Measurements from ENCODE around the gene DRC3. TPM values are rescaled to one million over a fixed set of nuclear protein-coding genes. Genes with fewer than 3 reads are reported as not detected.

Gene DRC3
- total RNA-seq, 4 donors from 2014 or later: 0.71 to 4.2 (median 1.4) TPM

GRCh38 chr17:18016426-18016825 is 43.8 kb downstream of the DRC3 start:
- H3K36me3 ChIP-seq: peaks cover 10 to 60% (median 28%) of the 10 kb centered on the region in 4 donors
- H3K27me3 ChIP-seq: no peaks in the 10 kb centered on the region
- 90% methylated on average over 12 of the region's 12 CpGs for WGBS
- intact Hi-C loops (cut with DNase I): no loop called here
- peaks cover 0 to 8% (median 3%) of the 10 kb centered on the region in 4 donors for H3K4me1 ChIP-seq
- TF ChIP-seq POLR2A (IDR thresholded peaks at IDR 0.05; ENCODE audit: low read depth) (no peak), POLR2AphosphoS5 (IDR thresholded peaks at IDR 0.05) (no peak), CTCF (IDR thresholded peaks at IDR 0.05) (no peak), EP300 (IDR thresholded peaks at IDR 0.05) (no peak)
- no peak overlapping the region for H3K27ac ChIP-seq (replicated peaks in 1 of 4)
- no peak overlapping the region for H3K4me3 ChIP-seq
- no peak for DNase-seq (ENCODE audit: extremely low spot score)
- H3K9me3 ChIP-seq: no peaks in the 10 kb centered on the region

- no peaks in the 10 kb centered on the region for H3K9me3 ChIP-seq
- no peak overlapping the region for H3K4me3 ChIP-seq
- no peak for TF ChIP-seq POLR2A (IDR thresholded peaks at IDR 0.05; ENCODE audit: low read depth)
- TF ChIP-seq EP300 (IDR thresholded peaks at IDR 0.05): no peak
- TF ChIP-seq POLR2AphosphoS5 (IDR thresholded peaks at IDR 0.05): no peak
- TF ChIP-seq CTCF (IDR thresholded peaks at IDR 0.05): no peak
- peaks cover 0 to 8% (median 3%) of the 10 kb centered on the region in 4 donors for H3K4me1 ChIP-seq
- DNase-seq (ENCODE audit: extremely low spot score): no peak
- 67% methylated on average over 3 of the region's 3 CpGs for WGBS
- H3K27me3 ChIP-seq: no peaks in the 10 kb centered on the region
- intact Hi-C loops (cut with DNase I): no loop called here
- H3K36me3 ChIP-seq: peaks cover 10 to 55% (median 31%) of the 10 kb centered on the region in 4 donors
- H3K27ac ChIP-seq (replicated peaks in 1 of 4): no peak overlapping the region
Observed at GRCh38 chr17:18017958-18018357, 45.3 kb downstream of the DRC3 start.

GRCh38 chr17:18018411-18018921 is 45.8 kb downstream of the DRC3 start:
- 99% methylated on average over 12 of the region's 15 CpGs for WGBS

GRCh38 chr17:18019838-18020154 is 47.1 kb downstream of the DRC3 start:
- no peaks in the 10 kb centered on the region for H3K9me3 ChIP-seq
- H3K27me3 ChIP-seq: no peaks in the 10 kb centered on the region
- H3K4me1 ChIP-seq: peaks cover 0 to 8% (median 3%) of the 10 kb centered on the region in 4 donors
- H3K4me3 ChIP-seq: no peak overlapping the region
- WGBS: 72% methylated on average over 2 of the region's 2 CpGs
- no peak for DNase-seq (ENCODE audit: extremely low spot score)
- intact Hi-C loops (cut with DNase I): no loop called here
- H3K27ac ChIP-seq (replicated peaks in 1 of 4): no peak overlapping the region
- TF ChIP-seq POLR2A (IDR thresholded peaks at IDR 0.05; ENCODE audit: low read depth): no peak
- TF ChIP-seq EP300 (IDR thresholded peaks at IDR 0.05): no peak
- TF ChIP-seq POLR2AphosphoS5 (IDR thresholded peaks at IDR 0.05): no peak
- no peak for TF ChIP-seq CTCF (IDR thresholded peaks at IDR 0.05)
- H3K36me3 ChIP-seq: peaks cover 10 to 61% (median 33%) of the 10 kb centered on the region in 4 donors

More at GRCh38 chr17:18018411-18018921, 45.8 kb downstream of the DRC3 start:
- TF ChIP-seq CTCF (IDR thresholded peaks at IDR 0.05): no peak
- no peak for TF ChIP-seq POLR2A (IDR thresholded peaks at IDR 0.05; ENCODE audit: low read depth)
- TF ChIP-seq EP300 (IDR thresholded peaks at IDR 0.05): no peak
- no peak for TF ChIP-seq POLR2AphosphoS5 (IDR thresholded peaks at IDR 0.05)
- no peak overlapping the region for H3K4me3 ChIP-seq
- DNase-seq (ENCODE audit: extremely low spot score): no peak
- no peaks in the 10 kb centered on the region for H3K27me3 ChIP-seq
- H3K4me1 ChIP-seq: peaks cover 0 to 8% (median 3%) of the 10 kb centered on the region in 4 donors
- intact Hi-C loops (cut with DNase I): no loop called here
- peaks cover 10 to 56% (median 31%) of the 10 kb centered on the region in 4 donors for H3K36me3 ChIP-seq
- H3K9me3 ChIP-seq: no peaks in the 10 kb centered on the region
- H3K27ac ChIP-seq (replicated peaks in 1 of 4): no peak overlapping the region

- Histone ChIP-seq H3K27ac (replicated peaks in 1 of 4) (no peak overlapping the region), H3K36me3 (peaks cover 0 to 60% (median 27%) of the 10 kb centered on the region in 4 donors), H3K27me3 (no peaks in the 10 kb centered on the region), H3K9me3 (no peaks in the 10 kb centered on the region), H3K4me1 (peaks cover 0 to 8% (median 3%) of the 10 kb centered on the region in 4 donors), H3K4me3 (no peak overlapping the region)
- 100% methylated on average over 1 of the region's 6 CpGs for WGBS
- TF ChIP-seq EP300 (IDR thresholded peaks at IDR 0.05): no peak
- no peak for TF ChIP-seq CTCF (IDR thresholded peaks at IDR 0.05)
- no peak for TF ChIP-seq POLR2AphosphoS5 (IDR thresholded peaks at IDR 0.05)
- TF ChIP-seq POLR2A (IDR thresholded peaks at IDR 0.05; ENCODE audit: low read depth): no peak
- DNase-seq (ENCODE audit: extremely low spot score): no peak
- intact Hi-C loops (cut with DNase I): no loop called here
Observed at GRCh38 chr17:18020971-18021370, 48.3 kb downstream of the DRC3 start.

All from esophagus muscularis mucosa (tissue), 4 donors.